22Rv1 (cell line): ENCODE results near the gene PDPR.
"Not testable (repeated sequence)": the region's sequence is repeated elsewhere in the genome, so short reads cannot be mapped to it uniquely, and the experiment has no call there.

ENCODE experiments used
- CTCF ChIP-seq: fragments of 450-650 bp; IDR thresholded peaks from 2 replicates; pipeline ENCODE4 v1.5.1; 2017; ENCODE audit warnings: mild to moderate bottlenecking
- ZFX ChIP-seq: fragments of 450-650 bp; IDR thresholded peaks from 2 replicates; pipeline ENCODE4 v1.6.1; 2017; ENCODE audit warnings: antibody characterized with exemption, borderline replicate concordance

- not testable (repeated sequence) for TF ChIP-seq CTCF, ZFX
Observed at GRCh38 chr16:70126226-70126625, 12.1 kb downstream of the PDPR start.
